Esophagus (tissue), 2 donors: ENCODE measurements around the gene BBS12. TPM values are rescaled to one million over a fixed set of nuclear protein-coding genes. Genes with fewer than 3 reads are reported as not detected.

ENCODE experiments used
- H3K27ac ChIP-seq, 2 donors: one replicate each; pipeline ENCODE4 v1.5.1; 2013; ENCODE audit warnings: low read depth in 2 of 2, mild to moderate bottlenecking in 2 of 2, inconsistent platforms in 1 of 2, low read length in 1 of 2, moderate library complexity in 1 of 2
- H3K27me3 ChIP-seq, 2 donors: one replicate each; pipeline ENCODE4 v1.6.1; 2013; ENCODE audit warnings: low read length in 2 of 2, control low read depth in 1 of 2, mild to moderate bottlenecking in 1 of 2; ENCODE audit not compliant: insufficient read depth in 2 of 2, control insufficient read depth in 1 of 2
- H3K36me3 ChIP-seq, 2 donors: one replicate each; pipeline ENCODE4 v1.6.1; 2013; ENCODE audit warnings: low read length in 1 of 2; ENCODE audit not compliant: control insufficient read depth in 2 of 2, insufficient read depth in 2 of 2
- H3K4me1 ChIP-seq, 2 donors: one replicate each; pipeline ENCODE4 v1.6.1; 2013; ENCODE audit warnings: low read length in 1 of 2; ENCODE audit not compliant: control insufficient read depth in 2 of 2, insufficient read depth in 2 of 2
- H3K4me3 ChIP-seq, 2 donors: one replicate each; pipeline ENCODE4 v1.5.1; 2013; ENCODE audit warnings: low read length in 2 of 2, mild to moderate bottlenecking in 2 of 2, low read depth in 1 of 2, moderate library complexity in 1 of 2
- H3K9me3 ChIP-seq, 2 donors: one replicate each; pipeline ENCODE4 v1.6.1; 2013; ENCODE audit warnings: mild to moderate bottlenecking in 2 of 2, low read depth in 1 of 2, low read length in 1 of 2, moderate library complexity in 1 of 2; ENCODE audit not compliant: control insufficient read depth in 2 of 2, insufficient read depth in 1 of 2
- WGBS, 2 donors: extraction: QIAGEN DNeasy Blood & Tissue Kit; methylation state at CpG; one replicate each; pipeline ENCODE4 v1.1.7; 2013; 5-methylcytosine and 5-hydroxymethylcytosine counted together
- polyA plus RNA-seq, 2 donors: library from polyadenylated mRNA; stranded (reverse); fragments of 200-250 nt; gene quantifications; one replicate each; pipeline ENCODE4 v1.2.3, GENCODE V29; 2013
- donor health status: healthy with polysubstance abuse.
- donor health status: Bipolar disorder and iron deficiency.

The BBS12 gene
- polyA plus RNA-seq, 2 donors = 0.45 to 0.76 TPM

GRCh38 chr4:122711919-122712318 is 20.6 kb upstream of the BBS12 start:
- Histone ChIP-seq H3K36me3 (no peaks in the 10 kb centered on the region), H3K27me3 (no peaks in the 10 kb centered on the region), H3K4me1 (no peaks in the 10 kb centered on the region), H3K27ac (no peak overlapping the region), H3K9me3 (no peaks in the 10 kb centered on the region), H3K4me3 (no peak overlapping the region)

GRCh38 chr4:122712782-122713181 is 19.7 kb upstream of the BBS12 start:
- Histone ChIP-seq H3K9me3 (no peaks in the 10 kb centered on the region), H3K36me3 (no peaks in the 10 kb centered on the region), H3K27ac (no peak overlapping the region), H3K27me3 (no peaks in the 10 kb centered on the region), H3K4me1 (no peaks in the 10 kb centered on the region), H3K4me3 (no peak overlapping the region)
- 89 to 91% methylated on average over 4 of the region's 4 CpGs for WGBS, 2 donors

DNA sequence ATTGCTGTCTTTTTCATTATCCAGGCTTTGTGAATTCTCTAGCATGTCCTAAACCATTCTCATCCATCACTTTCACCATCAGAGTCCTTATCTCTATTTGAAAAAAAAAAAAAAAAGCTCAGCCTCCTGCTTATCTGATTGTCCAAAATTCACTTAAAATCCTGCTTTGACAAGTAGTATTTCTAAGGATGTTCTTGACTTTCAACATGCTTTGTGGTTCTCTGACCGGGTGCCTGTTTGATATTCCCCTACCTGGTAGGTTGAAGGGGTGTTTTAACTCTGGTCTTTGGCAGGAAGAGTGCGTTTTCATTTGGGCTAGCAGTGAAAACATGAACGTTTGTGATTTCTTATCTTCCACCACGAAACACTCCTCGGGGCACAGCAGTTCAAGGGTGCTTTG is 17.3 kb upstream of the BBS12 start:
- no peak overlapping the region for H3K4me3 ChIP-seq
- 21 to 28% methylated on average over 5 of the region's 5 CpGs for WGBS, 2 donors
- H3K9me3 ChIP-seq = no peaks in the 10 kb centered on the region
- H3K27ac ChIP-seq = no peak overlapping the region
- H3K36me3 ChIP-seq = no peaks in the 10 kb centered on the region
- no peaks in the 10 kb centered on the region for H3K27me3 ChIP-seq
- no peaks in the 10 kb centered on the region for H3K4me1 ChIP-seq

DNA sequence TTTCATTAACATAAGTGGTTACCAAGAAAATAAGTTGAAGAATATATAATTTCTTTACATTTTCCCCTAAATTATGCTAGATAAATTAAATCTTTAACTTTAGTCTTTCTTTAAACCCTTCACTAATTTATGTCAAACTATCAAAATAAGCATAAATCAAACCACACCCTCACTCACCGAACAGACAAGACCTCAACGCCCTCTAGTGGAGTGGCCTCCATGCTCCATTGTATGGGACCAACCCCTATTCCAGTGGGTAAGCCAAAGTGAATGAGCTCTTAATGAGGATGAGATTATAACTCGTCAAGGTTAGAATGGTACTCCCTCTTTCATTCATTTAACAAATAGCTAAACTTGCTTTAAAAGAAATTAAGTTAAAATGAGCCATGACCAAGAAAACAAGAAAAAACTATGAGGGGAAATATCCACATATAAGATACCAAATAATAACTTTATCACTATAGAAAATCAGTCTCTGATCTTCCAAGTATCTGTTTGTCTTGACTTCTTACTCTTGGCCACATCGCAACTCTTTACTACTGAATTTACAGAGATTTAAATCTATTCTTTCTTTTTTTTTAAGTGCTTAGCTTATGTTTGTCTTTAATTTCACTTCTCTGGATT is 15.6 kb upstream of the BBS12 start:
- Histone ChIP-seq H3K27me3 (no peaks in the 10 kb centered on the region), H3K27ac (no peak overlapping the region), H3K4me1 (no peaks in the 10 kb centered on the region), H3K36me3 (no peaks in the 10 kb centered on the region), H3K4me3 (no peak overlapping the region), H3K9me3 (no peaks in the 10 kb centered on the region)
- WGBS, 2 donors = 27 to 30% methylated on average over 4 of the region's 4 CpGs

GRCh38 chr4:122718281-122718680 is 14.2 kb upstream of the BBS12 start:
- Histone ChIP-seq H3K27me3 (no peaks in the 10 kb centered on the region), H3K4me3 (no peak overlapping the region), H3K36me3 (no peaks in the 10 kb centered on the region), H3K9me3 (no peaks in the 10 kb centered on the region), H3K4me1 (no peaks in the 10 kb centered on the region), H3K27ac (no peak overlapping the region)
- WGBS, 2 donors = 77 to 80% methylated on average over 2 of the region's 2 CpGs

DNA sequence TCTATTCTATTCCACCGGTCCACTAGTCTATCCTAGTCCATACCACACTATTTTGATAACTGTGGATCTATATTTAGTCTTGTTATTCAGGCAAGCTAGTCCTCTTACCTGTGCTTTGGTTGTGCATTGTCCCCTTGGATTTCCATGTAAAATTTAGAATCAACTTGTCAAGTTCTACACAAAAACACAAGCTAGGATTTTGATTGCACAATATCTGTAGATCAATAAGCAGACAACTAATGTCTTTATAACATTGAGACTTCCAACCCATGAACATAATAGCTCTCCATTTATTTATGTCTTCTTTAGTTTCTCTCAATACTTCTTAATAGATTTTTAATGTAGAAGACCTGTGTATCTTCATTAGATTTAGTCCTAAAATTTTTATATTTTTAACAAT is 10.2 kb upstream of the BBS12 start:
- H3K36me3 ChIP-seq = no peaks in the 10 kb centered on the region
- no peak overlapping the region for H3K27ac ChIP-seq
- 86 to 96% methylated on average over 1 of the region's 1 CpG for WGBS, 2 donors
- H3K4me1 ChIP-seq = no peaks in the 10 kb centered on the region
- H3K9me3 ChIP-seq = no peaks in the 10 kb centered on the region
- no peak overlapping the region for H3K4me3 ChIP-seq
- no peaks in the 10 kb centered on the region for H3K27me3 ChIP-seq

GRCh38 chr4:122728856-122729255 is 3.6 kb upstream of the BBS12 start:
- H3K9me3 ChIP-seq = no peaks in the 10 kb centered on the region
- H3K27ac ChIP-seq = no peak overlapping the region
- no peak overlapping the region for H3K4me3 ChIP-seq
- no peaks in the 10 kb centered on the region for H3K27me3 ChIP-seq
- no peaks in the 10 kb centered on the region for H3K4me1 ChIP-seq
- 74 to 78% methylated on average over 1 of the region's 1 CpG for WGBS, 2 donors
- H3K36me3 ChIP-seq = no peaks in the 10 kb centered on the region

DNA sequence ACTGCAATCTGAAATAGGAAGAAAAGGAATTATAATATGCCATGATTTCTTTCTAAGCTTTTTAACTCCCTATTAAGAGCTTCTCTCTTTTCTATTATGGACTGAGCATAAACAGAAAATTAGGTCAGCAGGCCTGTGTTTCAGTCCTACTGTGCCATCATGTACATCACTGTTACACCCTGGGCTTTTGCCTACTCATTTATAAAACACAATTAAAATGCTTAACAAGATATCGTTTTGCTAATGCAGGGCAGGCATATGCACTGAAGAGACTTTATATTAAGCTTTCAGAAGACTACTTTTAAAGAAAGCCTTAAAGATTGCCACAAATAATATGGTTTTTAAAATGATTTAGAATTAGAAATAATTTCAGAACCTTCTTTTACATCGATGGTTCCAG is 828 bp upstream of the BBS12 start:
- H3K4me1 ChIP-seq = no peaks in the 10 kb centered on the region
- no peak overlapping the region for H3K27ac ChIP-seq
- H3K27me3 ChIP-seq = no peaks in the 10 kb centered on the region
- no peaks in the 10 kb centered on the region for H3K9me3 ChIP-seq
- H3K36me3 ChIP-seq = no peaks in the 10 kb centered on the region
- H3K4me3 ChIP-seq = no peak overlapping the region
- 58 to 65% methylated on average over 2 of the region's 2 CpGs for WGBS, 2 donors

GRCh38 chr4:122733787-122734120 is 1.2 kb downstream of the BBS12 start:
- H3K4me3 ChIP-seq = no peak overlapping the region

DNA sequence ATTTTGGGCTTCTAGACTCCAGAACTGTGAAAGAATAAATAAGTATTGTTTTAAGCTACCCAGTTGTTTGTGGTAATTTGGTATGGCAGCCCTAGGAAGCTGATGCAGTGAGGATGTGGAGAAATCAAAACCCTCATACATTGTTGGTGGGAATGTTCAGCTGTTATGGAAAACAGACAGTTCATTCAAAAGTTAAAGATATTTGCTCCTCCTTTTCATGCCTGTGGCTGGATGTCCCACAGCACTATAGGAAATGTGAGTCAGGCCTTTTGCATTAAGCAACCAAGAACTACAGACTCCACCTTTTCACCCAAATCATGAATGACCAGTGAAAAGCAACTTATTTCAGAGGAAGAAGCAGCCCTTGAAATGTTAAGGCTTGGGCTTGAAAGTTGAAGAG is 6.7 kb downstream of the BBS12 start:
- Histone ChIP-seq H3K27ac (no peak overlapping the region), H3K4me1 (no peaks in the 10 kb centered on the region), H3K9me3 (no peaks in the 10 kb centered on the region), H3K4me3 (no peak overlapping the region), H3K36me3 (peaks cover 0 to 7% of the 10 kb centered on the region in 2 donors), H3K27me3 (no peaks in the 10 kb centered on the region)

More at GRCh38 chr4:122733787-122734120, 1.2 kb downstream of the BBS12 start:
- H3K27ac ChIP-seq = no peak overlapping the region
- no peaks in the 10 kb centered on the region for H3K36me3 ChIP-seq
- WGBS, 2 donors = 73 to 80% methylated on average over 1 of the region's 1 CpG
- no peaks in the 10 kb centered on the region for H3K27me3 ChIP-seq
- no peaks in the 10 kb centered on the region for H3K9me3 ChIP-seq
- H3K4me1 ChIP-seq = no peaks in the 10 kb centered on the region
